NOMO-1 treated with DMSO at 0.1 percent for 48 hours (cell line): ENCODE results near the gene ABCC12.
"Not testable (repeated sequence)": the region's sequence is repeated elsewhere in the genome, so short reads cannot be mapped to it uniquely, and the experiment has no call there.

Source experiments
- DNase-seq: peaks from one replicate; lab custom pipeline; 2025; ENCODE audit not compliant: unreplicated experiment; lab: John Stamatoyannopoulos, UW

The ABCC12 gene

GRCh38 chr16:48155926-48156789 lies at the start of gene ABCC12:
Gene ABCC12 (minus strand): TSS chr16:48155993. CDS start chr16:48146424, 9,569 bp downstream.
- no peak for DNase-seq

- no peak for DNase-seq
These were observed 49.0 kb upstream of the ABCC12 start for GRCh38 chr16:48204825-48205151.

- DNase-seq = no peak
These were observed 48.4 kb upstream of the ABCC12 start for GRCh38 chr16:48203974-48204824.

GRCh38 chr16:48201515-48202201 lies 45.9 kb upstream of the ABCC12 start:
- peak; percentile 2 for DNase-seq

GRCh38 chr16:48197294-48197693 lies 41.5 kb upstream of the ABCC12 start:
- DNase-seq = peak; percentile 87

- DNase-seq = no peak
These were observed 39.2 kb upstream of the ABCC12 start for GRCh38 chr16:48194828-48195556.

GRCh38 chr16:48193846-48194245 lies 38.1 kb upstream of the ABCC12 start:
- DNase-seq = no peak

GRCh38 chr16:48188449-48189102 lies 32.8 kb upstream of the ABCC12 start:
- DNase-seq = peak; percentile 94

- no peak for DNase-seq
These were observed 32.0 kb upstream of the ABCC12 start for GRCh38 chr16:48187779-48188178.

- no peak for DNase-seq
These were observed 28.9 kb upstream of the ABCC12 start for GRCh38 chr16:48184681-48185080.

GRCh38 chr16:48182979-48183537 lies 27.3 kb upstream of the ABCC12 start:
- DNase-seq = no peak

GRCh38 chr16:48181746-48182520 lies 26.1 kb upstream of the ABCC12 start:
- DNase-seq = not testable (repeated sequence)

- no peak for DNase-seq
These were observed 25.2 kb upstream of the ABCC12 start for GRCh38 chr16:48180868-48181480.

GRCh38 chr16:48176635-48177408 lies 21.0 kb upstream of the ABCC12 start:
- no peak for DNase-seq

GRCh38 chr16:48173889-48174288 lies 18.1 kb upstream of the ABCC12 start:
- no peak for DNase-seq

- DNase-seq = no peak
These were observed 16.9 kb upstream of the ABCC12 start for GRCh38 chr16:48172682-48173081.

- no peak for DNase-seq
These were observed 14.1 kb upstream of the ABCC12 start for GRCh38 chr16:48169896-48170295.

GRCh38 chr16:48168075-48168474 lies 12.3 kb upstream of the ABCC12 start:
- DNase-seq = peak; percentile 43
